PFSK-1 (cell line): ENCODE data around the gene GRID1.

Source experiments
- POLR2AphosphoS5 ChIP-seq: IDR thresholded peaks from 2 replicates; pipeline ENCODE4 v1.6.1; 2012; ENCODE audit warnings: low read depth, mild to moderate bottlenecking, control low read depth, low read length, moderate library complexity
- TF ChIP-seq, protein P1 (sequence below), 2 experiments: IDR thresholded peaks; 2 replicates each; pipeline versions ENCODE4 v1.6.1 to v1.8.0; 2011 to 2012; ENCODE audit warnings: low read depth in 2 of 2, low read length in 2 of 2, control low read depth in 1 of 2, inconsistent platforms in 1 of 2, mild to moderate bottlenecking in 1 of 2, moderate library complexity in 1 of 2; ENCODE audit not compliant: insufficient read depth in 1 of 2

DNA sequence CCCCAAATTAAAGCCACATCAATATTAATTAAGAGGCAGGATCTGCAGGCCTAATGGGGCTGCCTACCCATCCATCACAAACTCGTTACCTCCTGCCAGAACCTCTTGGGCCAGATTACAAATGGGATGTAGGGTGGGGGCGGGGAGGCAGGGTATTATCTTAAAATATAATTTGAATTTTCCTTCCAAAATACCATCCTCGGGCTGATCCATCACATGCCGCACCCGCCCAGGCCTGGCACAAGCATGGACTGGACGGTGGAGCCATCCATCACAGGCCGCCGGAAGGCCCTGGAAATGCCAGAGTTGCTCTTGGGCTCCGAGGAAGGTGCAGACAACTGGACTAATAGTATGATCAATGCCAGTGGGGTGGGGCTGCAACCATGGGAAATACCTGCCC lies 212.8 kb downstream of the GRID1 start:
- TF ChIP-seq POLR2AphosphoS5: no peak
- TF ChIP-seq, protein P1, sequence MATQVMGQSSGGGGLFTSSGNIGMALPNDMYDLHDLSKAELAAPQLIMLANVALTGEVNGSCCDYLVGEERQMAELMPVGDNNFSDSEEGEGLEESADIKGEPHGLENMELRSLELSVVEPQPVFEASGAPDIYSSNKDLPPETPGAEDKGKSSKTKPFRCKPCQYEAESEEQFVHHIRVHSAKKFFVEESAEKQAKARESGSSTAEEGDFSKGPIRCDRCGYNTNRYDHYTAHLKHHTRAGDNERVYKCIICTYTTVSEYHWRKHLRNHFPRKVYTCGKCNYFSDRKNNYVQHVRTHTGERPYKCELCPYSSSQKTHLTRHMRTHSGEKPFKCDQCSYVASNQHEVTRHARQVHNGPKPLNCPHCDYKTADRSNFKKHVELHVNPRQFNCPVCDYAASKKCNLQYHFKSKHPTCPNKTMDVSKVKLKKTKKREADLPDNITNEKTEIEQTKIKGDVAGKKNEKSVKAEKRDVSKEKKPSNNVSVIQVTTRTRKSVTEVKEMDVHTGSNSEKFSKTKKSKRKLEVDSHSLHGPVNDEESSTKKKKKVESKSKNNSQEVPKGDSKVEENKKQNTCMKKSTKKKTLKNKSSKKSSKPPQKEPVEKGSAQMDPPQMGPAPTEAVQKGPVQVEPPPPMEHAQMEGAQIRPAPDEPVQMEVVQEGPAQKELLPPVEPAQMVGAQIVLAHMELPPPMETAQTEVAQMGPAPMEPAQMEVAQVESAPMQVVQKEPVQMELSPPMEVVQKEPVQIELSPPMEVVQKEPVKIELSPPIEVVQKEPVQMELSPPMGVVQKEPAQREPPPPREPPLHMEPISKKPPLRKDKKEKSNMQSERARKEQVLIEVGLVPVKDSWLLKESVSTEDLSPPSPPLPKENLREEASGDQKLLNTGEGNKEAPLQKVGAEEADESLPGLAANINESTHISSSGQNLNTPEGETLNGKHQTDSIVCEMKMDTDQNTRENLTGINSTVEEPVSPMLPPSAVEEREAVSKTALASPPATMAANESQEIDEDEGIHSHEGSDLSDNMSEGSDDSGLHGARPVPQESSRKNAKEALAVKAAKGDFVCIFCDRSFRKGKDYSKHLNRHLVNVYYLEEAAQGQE (IDR thresholded peaks at IDR 0.05; ENCODE audit: insufficient read depth in 1 of 2, low read depth in 2 of 2, low read length in 2 of 2): no peak
